ENCODE measurements around the gene OAS3.

- TF ChIP-seq, protein P1, sequence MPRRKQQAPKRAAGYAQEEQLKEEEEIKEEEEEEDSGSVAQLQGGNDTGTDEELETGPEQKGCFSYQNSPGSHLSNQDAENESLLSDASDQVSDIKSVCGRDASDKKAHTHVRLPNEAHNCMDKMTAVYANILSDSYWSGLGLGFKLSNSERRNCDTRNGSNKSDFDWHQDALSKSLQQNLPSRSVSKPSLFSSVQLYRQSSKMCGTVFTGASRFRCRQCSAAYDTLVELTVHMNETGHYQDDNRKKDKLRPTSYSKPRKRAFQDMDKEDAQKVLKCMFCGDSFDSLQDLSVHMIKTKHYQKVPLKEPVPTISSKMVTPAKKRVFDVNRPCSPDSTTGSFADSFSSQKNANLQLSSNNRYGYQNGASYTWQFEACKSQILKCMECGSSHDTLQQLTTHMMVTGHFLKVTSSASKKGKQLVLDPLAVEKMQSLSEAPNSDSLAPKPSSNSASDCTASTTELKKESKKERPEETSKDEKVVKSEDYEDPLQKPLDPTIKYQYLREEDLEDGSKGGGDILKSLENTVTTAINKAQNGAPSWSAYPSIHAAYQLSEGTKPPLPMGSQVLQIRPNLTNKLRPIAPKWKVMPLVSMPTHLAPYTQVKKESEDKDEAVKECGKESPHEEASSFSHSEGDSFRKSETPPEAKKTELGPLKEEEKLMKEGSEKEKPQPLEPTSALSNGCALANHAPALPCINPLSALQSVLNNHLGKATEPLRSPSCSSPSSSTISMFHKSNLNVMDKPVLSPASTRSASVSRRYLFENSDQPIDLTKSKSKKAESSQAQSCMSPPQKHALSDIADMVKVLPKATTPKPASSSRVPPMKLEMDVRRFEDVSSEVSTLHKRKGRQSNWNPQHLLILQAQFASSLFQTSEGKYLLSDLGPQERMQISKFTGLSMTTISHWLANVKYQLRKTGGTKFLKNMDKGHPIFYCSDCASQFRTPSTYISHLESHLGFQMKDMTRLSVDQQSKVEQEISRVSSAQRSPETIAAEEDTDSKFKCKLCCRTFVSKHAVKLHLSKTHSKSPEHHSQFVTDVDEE (CRISPR knock-in tag; IDR thresholded peaks at IDR 0.05): no peak
- TF ChIP-seq CREB5 (CRISPR knock-in tag; IDR thresholded peaks at IDR 0.05; ENCODE audit: low read depth): no peak
- TF ChIP-seq TCF4 (CRISPR knock-in tag; IDR thresholded peaks at IDR 0.05; ENCODE audit: borderline replicate concordance): no peak
- TF ChIP-seq ZNF565 (CRISPR knock-in tag; conservative IDR thresholded peaks at IDR 0.05; ENCODE audit: low read depth): no peak
- TF ChIP-seq PATZ1 (CRISPR knock-in tag; IDR thresholded peaks at IDR 0.05; ENCODE audit: borderline replicate concordance): no peak
- TF ChIP-seq ZNF8 (CRISPR knock-in tag; IDR thresholded peaks at IDR 0.05): no peak
These were observed 26.6 kb downstream of the OAS3 start for GRCh38 chr12:112964915-112965314.

Measured in SK-N-SH treated with all-trans-retinoic acid at 6 μM for 48 hours (cell line).